ENCODE measurements around the gene CEACAM3. TPM values are rescaled to one million over a fixed set of nuclear protein-coding genes. Genes with fewer than 3 reads are reported as not detected.
A peak's percentile ranks its signal among the peaks of the same experiment; 100 is the strongest.
"Not testable (repeated sequence)": the region's sequence is repeated elsewhere in the genome, so short reads cannot be mapped to it uniquely, and the experiment has no call there.

Gene CEACAM3
- total RNA-seq, result not detected
- polyA plus RNA-seq (2013, experiment 1 of 2), result not detected
- not detected for polyA plus RNA-seq (2013, experiment 2 of 2)
- long read RNA-seq, experiment 1, result 0 reads
- long read RNA-seq, experiment 2, result 0 reads
- long read RNA-seq, experiment 3, result 0 reads
- long read RNA-seq, experiment 4, result 0 reads

- H3K9ac ChIP-seq (ENCODE audit: extremely low read depth, low read length, poor library complexity, severe bottlenecking), result no peak within 1 kb of the TSS
- H3K27ac Mint-ChIP-seq, result no peak within 1 kb of the TSS
These were observed at the start of gene CEACAM3 for GRCh38 chr19:41796362-41796761. CEACAM3 (plus strand) TSS chr19:41796587; CDS start chr19:41796678, 91 bp downstream.

GRCh38 chr19:41746593-41747227 lies 49.7 kb upstream of the CEACAM3 start:
- Mint-ChIP-seq H3K4me1 (no peaks in the 10 kb centered on the region), H3K27me3 (ENCODE audit: insufficient read depth) (peaks cover 31% of the 10 kb centered on the region), H3K4me3 (no peak overlapping the region), H3K36me3 (ENCODE audit: low read depth) (no peaks in the 10 kb centered on the region), H3K9me3 (peaks cover 12% of the 10 kb centered on the region), H3K27ac (no peak overlapping the region)
- H3K36me3 ChIP-seq (ENCODE audit: control insufficient read depth, insufficient read depth, low read length), result no peaks in the 10 kb centered on the region
- DNase-seq, result peak; percentile 80
- 25 to 32% methylated on average over 4 to 11 of the region's 11 CpGs for WGBS, 2 experiments (ENCODE audit: insufficient coverage in 1 of 2, insufficient read length in 1 of 2)
- no peak overlapping the region for H3K27ac ChIP-seq (ENCODE audit: low read depth, low read length)
- H3K4me1 ChIP-seq (ENCODE audit: control insufficient read depth, insufficient read depth, low read length), result no peaks in the 10 kb centered on the region
- H3K4me3 ChIP-seq (ENCODE audit: low read length), result no peak overlapping the region
- H3K27me3 ChIP-seq (ENCODE audit: control insufficient read depth, insufficient read depth, low read length, poor library complexity, severe bottlenecking), result peaks cover 44% of the 10 kb centered on the region
- H3K9me3 ChIP-seq (ENCODE audit: control insufficient read depth, low read length), result no peaks in the 10 kb centered on the region
- no peak overlapping the region for H3K9ac ChIP-seq (ENCODE audit: extremely low read depth, low read length, poor library complexity, severe bottlenecking)
- peak; percentile 70 for TF ChIP-seq CTCF (conservative IDR thresholded peaks at IDR 0.05)

More at GRCh38 chr19:41796362-41796761, at the start of gene CEACAM3:
- Histone ChIP-seq H3K9me3 (ENCODE audit: control insufficient read depth, low read length) (no peaks in the 10 kb centered on the region), H3K4me1 (ENCODE audit: control insufficient read depth, insufficient read depth, low read length) (no peaks in the 10 kb centered on the region), H3K4me3 (ENCODE audit: low read length) (no peak within 1 kb of the TSS), H3K27ac (ENCODE audit: low read depth, low read length) (no peak within 1 kb of the TSS), H3K27me3 (ENCODE audit: control insufficient read depth, insufficient read depth, low read length, poor library complexity, severe bottlenecking) (peaks cover 10% of the 10 kb centered on the region), H3K36me3 (ENCODE audit: control insufficient read depth, insufficient read depth, low read length) (no peaks in the 10 kb centered on the region)
- TF ChIP-seq CTCF (conservative IDR thresholded peaks at IDR 0.05), result no peak
- peaks cover 2% of the 10 kb centered on the region for H3K4me1 Mint-ChIP-seq
- H3K27me3 Mint-ChIP-seq (ENCODE audit: insufficient read depth), result peaks cover 31% of the 10 kb centered on the region
- H3K9me3 Mint-ChIP-seq, result peaks cover 3% of the 10 kb centered on the region
- no peak for DNase-seq
- no peak within 1 kb of the TSS for H3K4me3 Mint-ChIP-seq
- no peaks in the 10 kb centered on the region for H3K36me3 Mint-ChIP-seq (ENCODE audit: low read depth)

- Mint-ChIP-seq H3K4me1 (no peaks in the 10 kb centered on the region), H3K4me3 (no peak overlapping the region), H3K36me3 (ENCODE audit: low read depth) (no peaks in the 10 kb centered on the region), H3K9me3 (peaks cover 2% of the 10 kb centered on the region), H3K27ac (no peak overlapping the region), H3K27me3 (ENCODE audit: insufficient read depth) (peaks cover 31% of the 10 kb centered on the region)
- H3K4me3 ChIP-seq (ENCODE audit: low read length), result no peak overlapping the region
- WGBS, 2 experiments (ENCODE audit: insufficient coverage in 1 of 2, insufficient read length in 1 of 2), result 69 to 70% methylated on average over 3 of the region's 3 CpGs
- TF ChIP-seq CTCF (conservative IDR thresholded peaks at IDR 0.05), result no peak
- H3K27ac ChIP-seq (ENCODE audit: low read depth, low read length), result no peak overlapping the region
- H3K36me3 ChIP-seq (ENCODE audit: control insufficient read depth, insufficient read depth, low read length), result no peaks in the 10 kb centered on the region
- no peak overlapping the region for H3K9ac ChIP-seq (ENCODE audit: extremely low read depth, low read length, poor library complexity, severe bottlenecking)
- DNase-seq, result no peak
- H3K27me3 ChIP-seq (ENCODE audit: control insufficient read depth, insufficient read depth, low read length, poor library complexity, severe bottlenecking), result peaks cover 45% of the 10 kb centered on the region
- H3K9me3 ChIP-seq (ENCODE audit: control insufficient read depth, low read length), result no peaks in the 10 kb centered on the region
- no peaks in the 10 kb centered on the region for H3K4me1 ChIP-seq (ENCODE audit: control insufficient read depth, insufficient read depth, low read length)
These were observed 48.4 kb upstream of the CEACAM3 start for GRCh38 chr19:41748012-41748411.

GRCh38 chr19:41750248-41751134 lies 45.9 kb upstream of the CEACAM3 start:
- H3K4me3 Mint-ChIP-seq, H3K9me3 Mint-ChIP-seq: not testable (repeated sequence)

More at GRCh38 chr19:41750248-41751134, 45.9 kb upstream of the CEACAM3 start:
- H3K27me3 ChIP-seq (ENCODE audit: control insufficient read depth, insufficient read depth, low read length, poor library complexity, severe bottlenecking), result peaks cover 45% of the 10 kb centered on the region
- 64 to 66% methylated on average over 1 to 7 of the region's 10 CpGs for WGBS, 2 experiments (ENCODE audit: insufficient coverage in 1 of 2, insufficient read length in 1 of 2)
- not testable (repeated sequence) for H3K4me1 Mint-ChIP-seq; H3K36me3 Mint-ChIP-seq (ENCODE audit: low read depth); H3K27ac ChIP-seq (ENCODE audit: low read depth, low read length); H3K27ac Mint-ChIP-seq; H3K4me1 ChIP-seq (ENCODE audit: control insufficient read depth, insufficient read depth, low read length); H3K9ac ChIP-seq (ENCODE audit: extremely low read depth, low read length, poor library complexity, severe bottlenecking); H3K36me3 ChIP-seq (ENCODE audit: control insufficient read depth, insufficient read depth, low read length); H3K4me3 ChIP-seq (ENCODE audit: low read length); H3K9me3 ChIP-seq (ENCODE audit: control insufficient read depth, low read length); DNase-seq
- peaks cover 34% of the 10 kb centered on the region for H3K27me3 Mint-ChIP-seq (ENCODE audit: insufficient read depth)
